GM12878 (cell line): ENCODE measurements around the gene FANCE. TPM values are rescaled to one million over a fixed set of nuclear protein-coding genes. Genes with fewer than 3 reads are reported as not detected.

Experiments
- ATAC-seq: fragments of 200-7000 bp; cut with Tn5 transposase; 3 replicates; pipeline ENCODE4 v1.9.1; 2020; ENCODE audit warnings: mild to moderate bottlenecking, moderate library complexity
- BruUV-seq: library from RNA; stranded (reverse); fragments of 400-500 nt; replicated peaks from 2 replicates; lab custom pipeline; 2021; lab: Mats Ljungman, UMichigan
- CTCF ChIA-PET: fragments of 300-600 bp; sonication (Branson Sonifier 250); formaldehyde crosslinking; extraction: SDS; loops from one replicate; lab custom pipeline; 2021; ENCODE audit warnings: inconsistent platforms; lab: Yijun Ruan, JAX
- POLR2A ChIA-PET: fragments of 350-600 bp; formaldehyde crosslinking; extraction: SDS; loops from one replicate; lab custom pipeline; 2021; ENCODE audit warnings: inconsistent platforms; lab: Charles Lee
- RAD21 ChIA-PET: fragments of 300-600 bp; sonication (Branson Sonifier 250); formaldehyde crosslinking; loops from one replicate; lab custom pipeline; 2023; ENCODE audit warnings: antibody characterized with exemption; ENCODE audit not compliant: unreplicated experiment; lab: Charles Lee
- SMC1A ChIA-PET: fragments of 300-600 bp; sonication (Branson Sonifier 250); formaldehyde crosslinking; loops from one replicate; lab custom pipeline; 2023; ENCODE audit not compliant: unreplicated experiment, uncharacterized antibody; lab: Charles Lee
- DNase-seq: peaks from one replicate; pipeline ENCODE4 v3.0.0-alpha.2; 2011; ENCODE audit warnings: low read depth, low spot score
- FAIRE-seq: peaks from 3 replicates; lab custom pipeline; 2011; peaks lifted over from hg19 to GRCh38; lab: Jason Lieb, UNC
- H2AFZ ChIP-seq: 2 replicates; pipeline ENCODE4 v1.6.0; 2011; ENCODE audit warnings: low read depth, low read length, control low read depth; ENCODE audit not compliant: control insufficient read depth
- H3K27ac ChIP-seq: 2 replicates; pipeline ENCODE4 v1.5.1; 2011; ENCODE audit warnings: control low read depth; ENCODE audit not compliant: control insufficient read depth, insufficient read depth
- H3K27me3 ChIP-seq, 2 experiments: replicated peaks in 1 of 2; 2 replicates each; pipeline versions ENCODE4 v1.6.0 to v1.6.1; 2011; ENCODE audit warnings: low read length in 1 of 2; ENCODE audit not compliant: control insufficient read depth in 2 of 2, insufficient read depth in 2 of 2
- H3K36me3 ChIP-seq, 2 experiments: 2 replicates each; pipeline ENCODE4 v1.5.1; 2011; ENCODE audit warnings: low read length in 1 of 2; ENCODE audit not compliant: control insufficient read depth in 2 of 2, insufficient read depth in 2 of 2
- H3K4me1 ChIP-seq: 2 replicates; pipeline ENCODE4 v1.6.1; 2011; ENCODE audit warnings: mild to moderate bottlenecking, low read length, moderate library complexity, mixed read lengths; ENCODE audit not compliant: control insufficient read depth, insufficient read depth
- H3K4me2 ChIP-seq: 2 replicates; pipeline ENCODE4 v1.6.0; 2011; ENCODE audit warnings: control low read depth; ENCODE audit not compliant: control insufficient read depth, insufficient read depth
- H3K4me3 ChIP-seq: fragments of 200-600 bp; sonication (generic); 2 replicates; pipeline ENCODE4 v1.5.1; 2016
- H3K79me2 ChIP-seq: 2 replicates; pipeline ENCODE4 v1.6.0; 2011; ENCODE audit warnings: low read length; ENCODE audit not compliant: control insufficient read depth, insufficient read depth
- H3K9ac ChIP-seq: 2 replicates; pipeline ENCODE4 v1.8.0; 2011; ENCODE audit warnings: low read length, control low read depth, mixed read lengths; ENCODE audit not compliant: control insufficient read depth, insufficient read depth
- H3K9me3 ChIP-seq: replicated peaks from 3 replicates; pipeline ENCODE4 v1.5.1; 2011; ENCODE audit warnings: mild to moderate bottlenecking, low read length; ENCODE audit not compliant: control insufficient read depth, insufficient read depth
- H4K20me1 ChIP-seq: 2 replicates; pipeline ENCODE4 v1.6.0; 2011; ENCODE audit not compliant: control insufficient read depth, insufficient read depth
- BRCA1 ChIP-seq: IDR thresholded peaks from 2 replicates; pipeline ENCODE4 v1.6.1; 2011; ENCODE audit warnings: low read depth, low read length, improper control_type of control experiment
- DPF2 ChIP-seq: fragments of 450-650 bp; IDR thresholded peaks from 2 replicates; pipeline ENCODE4 v1.6.1; 2017; ENCODE audit warnings: mild to moderate bottlenecking
- IKZF1 ChIP-seq: fragments of 450-650 bp; conservative IDR thresholded peaks from 2 replicates; pipeline ENCODE4 v1.6.1; 2017; ENCODE audit warnings: antibody characterized with exemption, mild to moderate bottlenecking
- SRF ChIP-seq, 2 experiments: IDR thresholded peaks; 2 replicates each; pipeline ENCODE4 v1.6.1; 2011; ENCODE audit warnings: low read depth in 2 of 2, low read length in 2 of 2, mild to moderate bottlenecking in 1 of 2, moderate library complexity in 1 of 2
- SUPT20H ChIP-seq: IDR thresholded peaks from 2 replicates; pipeline ENCODE4 v1.6.1; 2011; ENCODE audit warnings: low read depth, mild to moderate bottlenecking, low read length, moderate library complexity, borderline replicate concordance; ENCODE audit not compliant: control insufficient read depth
- TCF3 ChIP-seq: IDR thresholded peaks from 2 replicates; pipeline ENCODE4 v1.6.1; 2012; ENCODE audit warnings: low read depth, mild to moderate bottlenecking, low read length, borderline replicate concordance; ENCODE audit not compliant: insufficient read depth
- ZSCAN29 ChIP-seq: fragments of 450-650 bp; IDR thresholded peaks from 2 replicates; pipeline ENCODE4 v1.6.1; 2017; ENCODE audit warnings: mild to moderate bottlenecking, moderate library complexity
- WGBS: methylation state at CpG from one replicate; pipeline ENCODE4 v1.1.6; 2016; ENCODE audit warnings: low lambda C conversion rate; ENCODE audit not compliant: insufficient replicate concordance, insufficient coverage; ENCODE audit errors: missing lambda C conversion rate; 5-methylcytosine and 5-hydroxymethylcytosine counted together
- in situ Hi-C: fragments of 300-500 bp; cut with MboI; formaldehyde crosslinking; loops from 9 replicates; pipeline ENCODE4 v1.14.3; 2018; ENCODE audit warnings: mixed read lengths
- intact Hi-C: fragments of 100-400 bp; cut with micrococcal nuclease; formaldehyde crosslinking; loops from one replicate; pipeline ENCODE4 v1.14.2; 2022; ENCODE audit not compliant: unreplicated experiment
- polyA plus RNA-seq, 11 experiments: library from polyadenylated mRNA; depleted of rRNA in 4 of 11; unstranded in 6 of 11; stranded (reverse) in 5 of 11; fragments of >200 nt; fragmentation: Nextera tagmentation in 4 of 11; fragmentation: Illumina TruSeq in 1 of 11; extraction: Ambion mirVana in 4 of 11; extraction: Trizol in 1 of 11; gene quantifications; 1 replicate in 1 of 11; 2 replicates in 10 of 11; pipeline versions ENCODE4 v1.2.1 to v1.2.3, GENCODE V29; 2011 to 2016; ENCODE audit warnings: inconsistent platforms in 2 of 11, missing spikeins in 2 of 11, low read depth in 1 of 11
- total RNA-seq, 4 experiments: library from RNA; depleted of rRNA in 3 of 4; stranded (reverse); fragments of >200 nt in 3 of 4; fragmentation: Illumina TruSeq in 1 of 4; extraction: Trizol in 1 of 4; gene quantifications; 2 replicates each; pipeline versions ENCODE4 v1.2.1 to v1.2.3, GENCODE V29; 2013 to 2021

FANCE gene
- total and polyA plus RNA-seq, 10 of the 15 experiments (the other 5 are each of a cell fraction or from before 2014, with no cell fraction given), result 3.0 to 13.3 (median 8.1) TPM

DNA sequence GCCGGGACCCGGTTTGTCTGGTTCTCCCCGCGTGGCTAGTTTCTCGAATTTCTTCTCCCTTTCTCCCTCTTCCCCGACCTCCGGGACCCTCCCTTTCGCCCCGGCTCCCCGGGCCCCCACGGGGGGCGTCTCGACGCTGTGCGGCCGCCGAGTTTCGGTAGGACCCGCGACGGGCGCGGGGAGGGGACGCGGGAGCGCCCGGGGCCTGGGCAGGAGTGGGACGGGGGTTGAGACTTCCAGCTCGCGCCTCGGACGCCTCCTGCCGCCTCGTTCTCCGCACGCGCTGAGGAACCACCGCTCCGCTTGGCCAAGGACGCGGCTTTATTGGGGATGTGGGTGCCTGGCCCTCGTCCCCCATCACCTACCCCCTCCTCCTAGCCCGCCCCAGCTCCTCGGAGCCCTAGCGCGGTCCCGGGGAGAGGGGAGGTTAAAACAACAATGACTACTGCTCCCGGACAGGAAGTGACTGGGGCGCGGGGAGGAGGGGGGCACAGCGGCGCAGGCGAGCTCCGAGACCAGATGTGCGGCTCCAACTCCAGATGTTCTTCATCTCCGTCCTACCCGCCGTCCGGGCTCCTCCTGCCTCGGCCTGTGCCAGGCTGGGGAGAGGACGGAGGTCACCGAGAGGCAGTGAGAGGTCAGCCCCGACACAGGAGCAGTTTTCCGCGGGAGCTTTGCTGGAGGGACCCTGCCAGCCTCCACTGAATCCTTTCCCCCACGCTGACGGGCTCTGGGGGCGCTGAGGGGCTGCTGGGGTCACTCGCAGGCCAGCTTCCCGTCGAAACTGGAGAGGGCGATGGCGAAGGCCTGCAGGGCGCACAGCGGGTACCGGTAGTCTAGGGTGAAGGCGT is 45.7 kb downstream of the FANCE start:
- ATAC-seq (peak; percentile 49), DNase-seq (no peak), FAIRE-seq (no peak)
- H3K9me3 ChIP-seq, result no peaks in the 10 kb centered on the region
- H2AFZ ChIP-seq, result peak overlapping the region; percentile 65
- ChIA-PET CTCF (interaction anchor here (0.9 kb wide), 1 partner anchor 25 kb away, joined by 4 read pairs; no protein-coding TSS in a partner anchor), SMC1A (no interaction called here), RAD21 (no interaction called here), POLR2A (interaction anchor here (0.5 kb wide), 1 partner anchor 14 kb away, joined by 3 read pairs; no protein-coding TSS in a partner anchor)
- H4K20me1 ChIP-seq, result no peaks in the 10 kb centered on the region
- WGBS, result 12% methylated on average over 67 of the region's 77 CpGs
- no peaks in the 10 kb centered on the region for H3K79me2 ChIP-seq
- H3K27me3 ChIP-seq, result peaks cover 0 to 16% of the 10 kb centered on the region in 2 experiments
- peak overlapping the region; percentile 48; the same call in 1 of the 2 replicates for H3K9ac ChIP-seq
- intact Hi-C loops (no loop called here), in situ Hi-C loops (no loop called here)
- peak overlapping the region; percentile 90 for H3K4me2 ChIP-seq
- H3K27ac ChIP-seq, result no peak overlapping the region
- peak overlapping the region; percentile 43; the same call in 1 of the 2 replicates for H3K4me3 ChIP-seq
- BruUV-seq, result no TSS peak
- peaks cover 8% of the 10 kb centered on the region for H3K4me1 ChIP-seq
- 0 out of 2 replicates have a peak, but pooled peaks have one; percentile 5 for TF ChIP-seq DPF2
- no peak for TF ChIP-seq TCF3
- 0 out of 2 replicates have a peak, but pooled peaks have one; percentile 25 for TF ChIP-seq IKZF1
- TF ChIP-seq ZSCAN29, result no peak
- TF ChIP-seq SUPT20H, result no peak
- TF ChIP-seq SRF (IDR thresholded peaks at IDR 0.05; ENCODE audit: low read depth in 2 of 2, low read length in 2 of 2), result 0 out of 4 replicates have a peak, but pooled peaks of 1 of the 2 experiments have one; percentile 18
- no peak for TF ChIP-seq BRCA1
- TF ChIP-seq, all 136 proteins: peak for 3
- H3K36me3 ChIP-seq, result no peaks in the 10 kb centered on the region
